ENCODE measurements around the gene SPATA20. TPM values are rescaled to one million over a fixed set of nuclear protein-coding genes. Genes with fewer than 3 reads are reported as not detected.
A peak's percentile ranks its signal among the peaks of the same experiment; 100 is the strongest.

Gene SPATA20
- total RNA-seq, 4 donors from 2014 or later = 34.1 to 67.3 (median 38.1) TPM

GRCh38 chr17:50502301-50502990 is 44.5 kb upstream of the SPATA20 start:
- Histone ChIP-seq H3K9me3 (no peaks in the 10 kb centered on the region), H3K4me1 (peaks cover 0 to 25% (median 0%) of the 10 kb centered on the region in 3 donors), H3K27ac (no peak overlapping the region), H3K4me3 (no peak overlapping the region), H3K27me3 (no peaks in the 10 kb centered on the region), H3K36me3 (no peaks in the 10 kb centered on the region)
- TF ChIP-seq, protein P1, sequence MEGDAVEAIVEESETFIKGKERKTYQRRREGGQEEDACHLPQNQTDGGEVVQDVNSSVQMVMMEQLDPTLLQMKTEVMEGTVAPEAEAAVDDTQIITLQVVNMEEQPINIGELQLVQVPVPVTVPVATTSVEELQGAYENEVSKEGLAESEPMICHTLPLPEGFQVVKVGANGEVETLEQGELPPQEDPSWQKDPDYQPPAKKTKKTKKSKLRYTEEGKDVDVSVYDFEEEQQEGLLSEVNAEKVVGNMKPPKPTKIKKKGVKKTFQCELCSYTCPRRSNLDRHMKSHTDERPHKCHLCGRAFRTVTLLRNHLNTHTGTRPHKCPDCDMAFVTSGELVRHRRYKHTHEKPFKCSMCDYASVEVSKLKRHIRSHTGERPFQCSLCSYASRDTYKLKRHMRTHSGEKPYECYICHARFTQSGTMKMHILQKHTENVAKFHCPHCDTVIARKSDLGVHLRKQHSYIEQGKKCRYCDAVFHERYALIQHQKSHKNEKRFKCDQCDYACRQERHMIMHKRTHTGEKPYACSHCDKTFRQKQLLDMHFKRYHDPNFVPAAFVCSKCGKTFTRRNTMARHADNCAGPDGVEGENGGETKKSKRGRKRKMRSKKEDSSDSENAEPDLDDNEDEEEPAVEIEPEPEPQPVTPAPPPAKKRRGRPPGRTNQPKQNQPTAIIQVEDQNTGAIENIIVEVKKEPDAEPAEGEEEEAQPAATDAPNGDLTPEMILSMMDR (IDR thresholded peaks at IDR 0.05) = no peak
- TF ChIP-seq POLR2A (IDR thresholded peaks at IDR 0.05) = no peak
- intact Hi-C loops (cut with DNase I) = no loop called here
- DNase-seq = no peak
- 87 to 95% methylated on average over 4 to 6 of the region's 9 CpGs for WGBS, 2 donors

DNA sequence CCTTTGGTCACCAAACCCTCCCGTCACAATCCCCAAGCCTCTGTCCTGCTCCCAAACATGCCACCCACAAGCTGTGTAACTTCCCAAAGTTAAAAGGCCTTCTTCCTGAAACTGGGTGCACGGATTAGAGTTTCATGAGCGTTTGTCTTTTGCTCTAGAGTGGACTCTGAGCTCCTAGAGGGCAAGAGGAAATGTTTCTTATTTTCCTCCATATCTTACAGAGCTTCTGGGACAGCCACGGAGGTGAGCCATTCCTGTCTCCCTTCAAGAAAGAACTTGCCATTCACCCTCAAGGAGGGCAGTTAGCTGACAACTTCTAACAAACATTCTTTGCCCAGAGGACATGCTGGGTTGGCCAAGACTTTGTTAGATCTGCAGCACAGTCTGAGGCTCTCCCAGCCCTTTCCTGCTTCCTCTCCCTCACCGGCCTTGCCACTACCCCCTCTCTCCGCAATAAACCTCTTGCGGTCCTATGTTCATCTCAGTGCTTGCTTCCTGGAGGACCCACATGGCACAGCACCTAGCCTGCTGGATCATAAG is 41.3 kb upstream of the SPATA20 start:
- no peaks in the 10 kb centered on the region for H3K9me3 ChIP-seq
- no peaks in the 10 kb centered on the region for H3K36me3 ChIP-seq
- peaks cover 6 to 35% (median 8%) of the 10 kb centered on the region in 3 donors for H3K4me1 ChIP-seq
- no peaks in the 10 kb centered on the region for H3K27me3 ChIP-seq
- no peak for DNase-seq
- TF ChIP-seq POLR2A (IDR thresholded peaks at IDR 0.05) = no peak
- TF ChIP-seq, protein P1 (IDR thresholded peaks at IDR 0.05) = no peak
- H3K4me3 ChIP-seq = no peak overlapping the region
- H3K27ac ChIP-seq = peak overlapping the region in 1 of 4 donors; percentile 9
- 40 to 51% methylated on average over 5 to 7 of the region's 7 CpGs for WGBS, 2 donors
- intact Hi-C loops (cut with DNase I) = no loop called here

DNA sequence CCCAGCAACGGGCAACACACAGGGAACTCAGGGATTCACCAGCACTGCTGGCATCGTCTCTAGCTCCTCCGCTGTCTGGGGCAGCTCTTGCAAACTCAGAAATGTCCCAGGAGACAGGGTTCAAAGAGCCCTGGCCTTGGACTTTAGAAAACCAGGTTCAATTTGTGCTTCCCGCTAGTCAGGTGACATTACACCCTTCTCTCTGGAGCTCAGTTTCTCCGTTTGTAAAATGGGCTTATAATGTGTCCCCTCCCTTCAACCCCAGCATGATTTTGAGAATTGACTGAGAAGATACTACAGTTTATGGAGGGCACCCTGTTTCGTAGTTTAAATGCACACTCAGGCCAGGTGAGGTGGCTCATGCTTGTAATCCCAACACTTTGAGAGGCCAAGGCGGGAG is 40.7 kb upstream of the SPATA20 start:
- Histone ChIP-seq H3K9me3 (no peaks in the 10 kb centered on the region), H3K36me3 (no peaks in the 10 kb centered on the region), H3K4me1 (peaks cover 8 to 42% (median 8%) of the 10 kb centered on the region in 3 donors), H3K27ac (no peak overlapping the region), H3K27me3 (no peaks in the 10 kb centered on the region), H3K4me3 (no peak overlapping the region)
- WGBS, 2 donors = 64 to 90% methylated on average over 4 to 7 of the region's 7 CpGs
- TF ChIP-seq, protein P1 (IDR thresholded peaks at IDR 0.05) = no peak
- TF ChIP-seq POLR2A (IDR thresholded peaks at IDR 0.05) = no peak
- intact Hi-C loops (cut with DNase I) = no loop called here
- no peak for DNase-seq

DNA sequence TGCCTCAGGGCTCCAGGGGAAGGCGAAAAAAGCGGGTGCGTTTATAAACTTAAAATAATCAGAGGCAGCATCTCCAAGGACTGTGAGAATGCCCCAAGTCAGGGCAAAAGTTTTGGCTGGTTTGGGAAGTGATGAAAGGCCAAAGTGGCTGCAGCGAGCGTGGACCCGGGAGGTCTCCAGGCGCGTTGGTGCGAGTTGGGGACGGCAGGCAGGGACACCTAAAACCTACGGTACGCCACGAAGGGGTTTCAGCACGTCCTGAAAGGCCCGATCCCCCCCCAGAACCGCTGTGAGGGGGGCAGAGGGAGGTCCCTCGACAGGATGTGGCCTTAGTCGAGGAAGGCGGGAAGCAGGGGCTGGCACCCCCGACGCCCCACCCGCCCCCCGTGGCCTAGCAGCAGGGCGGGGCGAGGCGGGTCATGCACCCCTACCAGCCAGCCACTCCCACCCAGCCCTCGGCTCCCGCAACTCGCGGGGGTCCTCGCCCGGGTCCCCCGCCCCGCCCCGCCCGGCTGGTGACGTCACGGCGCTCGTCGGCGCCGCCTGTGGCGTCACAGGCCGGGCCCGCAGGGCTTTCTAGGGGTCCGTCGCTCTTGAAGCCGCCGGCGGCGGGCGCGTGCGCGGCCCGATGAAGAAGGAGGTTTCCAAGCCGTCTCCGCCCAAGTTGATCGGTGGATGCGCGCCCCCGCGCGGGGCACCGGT is 39.0 kb upstream of the SPATA20 start, which contains the start of gene MYCBPAP:
Gene MYCBPAP, plus strand, starts transcription at position 569 of the 702 bp plus-strand sequence. CDS start 236 bp downstream, outside the sequence.
- TF ChIP-seq, protein P1 (IDR thresholded peaks at IDR 0.05) = peak in 1 of 6 experiments; percentile 15
- TF ChIP-seq POLR2A (IDR thresholded peaks at IDR 0.05) = peak in 1 of 4 donors; percentile 39
- intact Hi-C loops (cut with DNase I) = no loop called here
- Histone ChIP-seq H3K4me3 (peak within 1 kb of the TSS; percentile 54 to 75 (median 66)), H3K27me3 (no peaks in the 10 kb centered on the region), H3K36me3 (no peaks in the 10 kb centered on the region), H3K27ac (peak within 1 kb of the TSS; percentile 75 to 85 (median 82)), H3K4me1 (peaks cover 8 to 46% (median 11%) of the 10 kb centered on the region in 3 donors), H3K9me3 (no peaks in the 10 kb centered on the region)
- WGBS, 2 donors = 14 to 21% methylated on average over 6 to 13 of the region's 66 CpGs
- DNase-seq = no peak
